HCT116 (cell line): ENCODE measurements around the gene MICAL3. TPM values are rescaled to one million over a fixed set of nuclear protein-coding genes. Genes with fewer than 3 reads are reported as not detected.

Source experiments
- ATAC-seq: fragments of 200-7000 bp; cut with Tn5 transposase; 2 replicates; pipeline ENCODE4 v1.9.1; 2020; ENCODE audit warnings: mild to moderate bottlenecking, moderate library complexity
- BruUV-seq: library from RNA; stranded (reverse); fragments of 400-500 nt; replicated peaks from 2 replicates; lab custom pipeline; 2021; lab: Mats Ljungman, UMichigan
- CTCF ChIA-PET: fragments of 300-600 bp; sonication (Branson Sonifier 250); formaldehyde crosslinking; loops from one replicate; lab custom pipeline; 2021; ENCODE audit warnings: antibody characterized with exemption; lab: Charles Lee
- POLR2A ChIA-PET: fragments of 300-600, 350-600 bp; sonication (Branson Sonifier 250); formaldehyde crosslinking; loops from one replicate; lab custom pipeline; 2021; ENCODE audit warnings: antibody characterized with exemption; lab: Charles Lee
- RAD21 ChIA-PET, 2 experiments: fragments of 300-600 bp; sonication (Branson Sonifier 250); formaldehyde crosslinking; loops; one replicate each; lab custom pipeline; 2023; ENCODE audit warnings: low total read pairs in 2 of 2; ENCODE audit not compliant: uncharacterized antibody in 2 of 2, unreplicated experiment in 2 of 2, low non-redundant PET in 1 of 2; lab: Charles Lee
- DNase-seq: peaks from one replicate; pipeline ENCODE4 v3.0.0-alpha.2; 2010; ENCODE audit warnings: low read depth, low spot score
- H2AFZ ChIP-seq: fragments of 200-600 bp; shearing (Covaris generic), sonication (generic); 2 replicates; pipeline ENCODE4 v1.6.1; 2017; ENCODE audit warnings: low read depth, mixed run types, mixed read lengths, antibody characterized with exemption, low read length; ENCODE audit not compliant: poor library complexity, severe bottlenecking
- H3K27ac ChIP-seq: 2 replicates; pipeline ENCODE4 v1.5.1; 2012; ENCODE audit warnings: low read depth, low read length
- H3K27me3 ChIP-seq: fragments of 200-600 bp; sonication (generic); 2 replicates; pipeline ENCODE4 v1.6.1; 2016; ENCODE audit warnings: mixed run types, low read length, mixed read lengths; ENCODE audit not compliant: insufficient read depth
- H3K36me3 ChIP-seq, 2 experiments: fragments of 200-500 bp in 1 of 2; fragments of 200-600 bp in 1 of 2; sonication (Bioruptor generic) in 1 of 2; sonication (generic) in 1 of 2; 2 replicates each; pipeline versions ENCODE4 v1.5.1 to v1.6.1; 2014 to 2016; ENCODE audit warnings: low read length in 2 of 2, inconsistent platforms in 1 of 2, mixed read lengths in 1 of 2, mixed run types in 1 of 2; ENCODE audit not compliant: insufficient read depth in 2 of 2, control insufficient read depth in 1 of 2
- H3K4me1 ChIP-seq, 2 experiments: fragments of 200-600 bp in 1 of 2; sonication (generic) in 1 of 2; 2 replicates each; pipeline versions ENCODE4 v1.5.1 to v1.6.1; 2012 to 2017; ENCODE audit warnings: low read length in 2 of 2, inconsistent platforms in 1 of 2, mild to moderate bottlenecking in 1 of 2, mixed read lengths in 1 of 2, mixed run types in 1 of 2, moderate library complexity in 1 of 2; ENCODE audit not compliant: insufficient read depth in 2 of 2, control insufficient read depth in 1 of 2
- H3K4me2 ChIP-seq: fragments of 200-600 bp; sonication (generic); 2 replicates; pipeline ENCODE4 v1.6.1; 2017; ENCODE audit warnings: mixed run types, low read length, mixed read lengths
- H3K4me3 ChIP-seq, 2 experiments: fragments of 200-600 bp in 1 of 2; sonication (generic) in 1 of 2; replicated peaks in 1 of 2; 2 replicates each; pipeline ENCODE4 v1.5.1; 2011 to 2016; ENCODE audit warnings: low read length in 2 of 2, control low read depth in 1 of 2, low read depth in 1 of 2, mild to moderate bottlenecking in 1 of 2, mixed read lengths in 1 of 2, mixed run types in 1 of 2
- H3K79me2 ChIP-seq: fragments of 200-600 bp; sonication (generic); 2 replicates; pipeline ENCODE4 v1.6.1; 2017; ENCODE audit warnings: mild to moderate bottlenecking, mixed run types, low read length, moderate library complexity, mixed read lengths; ENCODE audit not compliant: insufficient read depth
- H3K9ac ChIP-seq: fragments of 200-600 bp; sonication (generic); 2 replicates; pipeline ENCODE4 v1.6.1; 2016; ENCODE audit warnings: low read length, mixed read lengths
- H3K9me2 ChIP-seq: fragments of 200-600 bp; sonication (generic), shearing (Covaris generic); 2 replicates; pipeline ENCODE4 v1.6.1; 2017; ENCODE audit warnings: mixed run types, mild to moderate bottlenecking, moderate library complexity; ENCODE audit not compliant: insufficient read depth
- H3K9me3 ChIP-seq, 2 experiments: fragments of 200-500 bp in 1 of 2; fragments of 200-600 bp in 1 of 2; sonication (Bioruptor generic) in 1 of 2; sonication (generic) in 1 of 2; 2 replicates each; pipeline ENCODE4 v1.6.1; 2014 to 2017; ENCODE audit warnings: low read length in 2 of 2, mixed read lengths in 2 of 2, inconsistent platforms in 1 of 2, low read depth in 1 of 2, mild to moderate bottlenecking in 1 of 2, mixed run types in 1 of 2, moderate library complexity in 1 of 2; ENCODE audit not compliant: control insufficient read depth in 1 of 2, insufficient read depth in 1 of 2
- H4K20me1 ChIP-seq: fragments of 200-600 bp; sonication (generic), shearing (Covaris generic); 2 replicates; pipeline ENCODE4 v1.6.1; 2017; ENCODE audit warnings: mixed run types, mild to moderate bottlenecking, moderate library complexity; ENCODE audit not compliant: insufficient read depth
- EGR1 ChIP-seq: IDR thresholded peaks from 2 replicates; pipeline ENCODE4 v1.6.1; 2012; ENCODE audit warnings: low read depth
- EZH2 ChIP-seq: fragments of 200-600 bp; sonication (generic); IDR thresholded peaks from 2 replicates; pipeline ENCODE4 v1.6.1; 2017; ENCODE audit warnings: antibody characterized with exemption, mixed run types
- POLR2AphosphoS5 ChIP-seq: IDR thresholded peaks from 2 replicates; pipeline ENCODE4 v1.6.1; 2011; ENCODE audit warnings: mild to moderate bottlenecking, low read depth, low read length, moderate library complexity
- RAD21 ChIP-seq: IDR thresholded peaks from 2 replicates; pipeline ENCODE4 v1.6.1; 2012; ENCODE audit warnings: low read depth, mild to moderate bottlenecking
- SIN3A ChIP-seq: IDR thresholded peaks from 2 replicates; pipeline ENCODE4 v1.6.1; 2012; ENCODE audit warnings: low read depth
- SRF ChIP-seq: IDR thresholded peaks from 2 replicates; pipeline ENCODE4 v1.6.1; 2012; ENCODE audit warnings: low read depth
- TCF7L2 ChIP-seq: IDR thresholded peaks from 2 replicates; pipeline ENCODE4 v1.7.0; 2011; ENCODE audit warnings: borderline replicate concordance, inconsistent platforms; ENCODE audit not compliant: insufficient read depth, insufficient read length; ENCODE audit errors: extremely low read depth
- YY1 ChIP-seq: IDR thresholded peaks from 2 replicates; pipeline ENCODE4 v1.6.1; 2011; ENCODE audit warnings: low read length, low read depth, moderate library complexity, mild to moderate bottlenecking; ENCODE audit not compliant: insufficient replicate concordance; ENCODE audit errors: extremely low read depth
- intact Hi-C: fragments of 100-400 bp; cut with micrococcal nuclease; formaldehyde crosslinking; loops from 2 replicates; pipeline ENCODE4 v1.10.0; 2022
- total RNA-seq: library from RNA; stranded (reverse); gene quantifications from one replicate; pipeline ENCODE4 v1.2.1, GENCODE V29; 2021; ENCODE audit not compliant: unreplicated experiment
- TF ChIP-seq, protein P1 (sequence below): IDR thresholded peaks from 2 replicates; pipeline ENCODE4 v1.6.1; 2011; ENCODE audit warnings: mild to moderate bottlenecking, low read length, moderate library complexity; ENCODE audit not compliant: insufficient replicate concordance; ENCODE audit errors: extremely low read depth

Gene MICAL3
- total RNA-seq, 1 experiment from 2014 or later, result 30.8 TPM

DNA sequence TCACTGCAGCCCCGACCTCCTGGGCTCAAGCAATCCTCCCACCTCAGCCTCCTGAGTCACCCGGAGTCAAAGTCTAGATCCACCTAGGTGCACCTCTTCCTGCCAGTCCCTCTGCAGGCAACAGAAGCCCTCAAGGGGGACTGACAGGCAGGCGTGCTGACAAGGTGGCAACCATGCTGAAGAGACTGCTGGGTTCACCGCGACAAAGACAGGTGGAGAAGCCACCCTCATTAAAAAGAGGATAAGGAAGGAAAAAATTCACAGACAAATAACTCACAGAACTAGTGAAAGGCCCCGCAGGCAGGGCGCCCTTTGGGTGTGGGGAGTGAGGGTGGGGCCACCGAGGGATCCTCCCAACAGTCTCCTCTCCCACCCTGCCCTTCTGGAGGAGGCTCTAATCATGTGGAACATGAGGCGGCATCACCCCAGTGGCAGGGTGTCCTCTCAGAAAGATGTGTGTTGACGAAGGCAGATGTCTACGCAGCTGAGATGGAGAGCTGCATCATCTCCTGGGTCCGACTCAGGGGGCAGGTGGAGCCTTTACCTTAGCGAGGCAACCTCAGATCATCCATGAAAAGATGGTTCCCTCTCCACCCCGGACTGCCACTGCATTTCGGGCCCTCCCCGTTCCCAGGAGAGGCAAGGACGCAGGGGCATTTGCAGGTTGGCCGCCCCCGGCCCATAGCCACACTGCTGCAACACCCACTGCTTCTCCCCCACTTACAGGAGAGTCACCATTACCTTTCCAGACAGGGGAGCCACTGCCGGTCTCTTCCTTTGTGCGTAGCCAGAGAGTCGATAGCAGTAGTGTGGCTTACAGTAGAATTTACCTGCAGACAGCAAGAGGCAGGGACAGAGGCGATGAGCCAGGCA lies 158.9 kb downstream of the MICAL3 start:
- CTCF ChIA-PET, result no interaction called here
- Histone ChIP-seq H3K9me3 (no peaks in the 10 kb centered on the region), H3K27me3 (no peaks in the 10 kb centered on the region), H3K27ac (no peak overlapping the region), H3K9ac (no peak overlapping the region), H2AFZ (no peak overlapping the region), H3K36me3 (peaks cover 10 to 28% of the 10 kb centered on the region in 2 experiments), H4K20me1 (no peaks in the 10 kb centered on the region), H3K79me2 (no peaks in the 10 kb centered on the region), H3K4me1 (no peaks in the 10 kb centered on the region), H3K9me2 (no peaks in the 10 kb centered on the region), H3K4me2 (no peak overlapping the region), H3K4me3 (no peak overlapping the region)
- BruUV-seq, result no TSS peak
- intact Hi-C loops, result no loop called here
- TF ChIP-seq, protein P1, sequence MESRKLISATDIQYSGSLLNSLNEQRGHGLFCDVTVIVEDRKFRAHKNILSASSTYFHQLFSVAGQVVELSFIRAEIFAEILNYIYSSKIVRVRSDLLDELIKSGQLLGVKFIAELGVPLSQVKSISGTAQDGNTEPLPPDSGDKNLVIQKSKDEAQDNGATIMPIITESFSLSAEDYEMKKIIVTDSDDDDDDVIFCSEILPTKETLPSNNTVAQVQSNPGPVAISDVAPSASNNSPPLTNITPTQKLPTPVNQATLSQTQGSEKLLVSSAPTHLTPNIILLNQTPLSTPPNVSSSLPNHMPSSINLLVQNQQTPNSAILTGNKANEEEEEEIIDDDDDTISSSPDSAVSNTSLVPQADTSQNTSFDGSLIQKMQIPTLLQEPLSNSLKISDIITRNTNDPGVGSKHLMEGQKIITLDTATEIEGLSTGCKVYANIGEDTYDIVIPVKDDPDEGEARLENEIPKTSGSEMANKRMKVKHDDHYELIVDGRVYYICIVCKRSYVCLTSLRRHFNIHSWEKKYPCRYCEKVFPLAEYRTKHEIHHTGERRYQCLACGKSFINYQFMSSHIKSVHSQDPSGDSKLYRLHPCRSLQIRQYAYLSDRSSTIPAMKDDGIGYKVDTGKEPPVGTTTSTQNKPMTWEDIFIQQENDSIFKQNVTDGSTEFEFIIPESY, result no peak
- TF ChIP-seq RAD21, result no peak
- no peak for TF ChIP-seq SIN3A
- no peak for TF ChIP-seq EGR1
- TF ChIP-seq TCF7L2, result no peak
- TF ChIP-seq POLR2AphosphoS5, result no peak
- no peak for TF ChIP-seq YY1
- no peak for TF ChIP-seq SRF
- TF ChIP-seq EZH2, result no peak
- RAD21 ChIA-PET, result no interaction called here
- DNase-seq (no peak), ATAC-seq (no peak)
- POLR2A ChIA-PET, result no interaction called here
